Central memory CD4-positive, alpha-beta T cell (primary cell): ENCODE results near the gene SRPK2.
"Not testable (repeated sequence)": the region's sequence is repeated elsewhere in the genome, so short reads cannot be mapped to it uniquely, and the experiment has no call there.

Experiments
- DNase-seq: peaks from one replicate; pipeline ENCODE4 v3.0.0; 2022

Gene SRPK2

DNA sequence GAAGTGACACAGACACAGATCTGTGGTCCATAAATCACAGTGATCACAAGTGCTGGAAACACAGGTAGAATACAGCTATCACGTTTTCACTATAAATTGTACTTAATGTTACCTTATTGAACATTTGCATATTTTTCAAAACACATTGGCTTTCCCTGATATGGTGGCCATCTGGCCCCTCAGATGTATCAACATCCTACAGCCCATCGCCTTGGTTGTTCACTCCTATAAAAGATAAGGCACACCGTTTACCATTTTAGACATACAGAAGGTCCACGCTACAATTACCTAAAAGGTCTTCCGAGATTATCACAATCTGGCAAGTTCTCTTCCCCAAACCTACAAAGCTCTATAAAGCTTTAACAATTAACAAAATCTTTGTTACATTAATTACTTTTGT lies 91.4 kb downstream of the SRPK2 start:
- DNase-seq = no peak

DNA sequence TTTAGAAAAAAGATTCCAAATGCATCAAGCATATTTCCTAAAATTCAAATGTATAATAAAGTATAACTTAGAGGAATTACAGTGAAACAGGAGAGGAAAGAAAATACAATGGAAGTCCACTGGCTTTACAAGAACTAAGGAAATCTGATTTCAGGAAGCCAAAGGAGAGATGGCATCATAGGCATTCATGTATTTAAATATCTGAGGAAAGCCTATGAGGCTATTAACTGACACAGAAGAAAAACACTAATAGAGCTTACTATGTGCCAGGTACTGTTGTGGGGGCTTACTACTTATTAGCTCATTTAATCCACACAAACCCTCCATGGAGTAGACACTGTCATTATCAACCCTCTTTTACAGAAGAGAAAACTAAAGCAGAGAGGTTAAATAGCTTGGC lies 92.2 kb downstream of the SRPK2 start:
- no peak for DNase-seq

DNA sequence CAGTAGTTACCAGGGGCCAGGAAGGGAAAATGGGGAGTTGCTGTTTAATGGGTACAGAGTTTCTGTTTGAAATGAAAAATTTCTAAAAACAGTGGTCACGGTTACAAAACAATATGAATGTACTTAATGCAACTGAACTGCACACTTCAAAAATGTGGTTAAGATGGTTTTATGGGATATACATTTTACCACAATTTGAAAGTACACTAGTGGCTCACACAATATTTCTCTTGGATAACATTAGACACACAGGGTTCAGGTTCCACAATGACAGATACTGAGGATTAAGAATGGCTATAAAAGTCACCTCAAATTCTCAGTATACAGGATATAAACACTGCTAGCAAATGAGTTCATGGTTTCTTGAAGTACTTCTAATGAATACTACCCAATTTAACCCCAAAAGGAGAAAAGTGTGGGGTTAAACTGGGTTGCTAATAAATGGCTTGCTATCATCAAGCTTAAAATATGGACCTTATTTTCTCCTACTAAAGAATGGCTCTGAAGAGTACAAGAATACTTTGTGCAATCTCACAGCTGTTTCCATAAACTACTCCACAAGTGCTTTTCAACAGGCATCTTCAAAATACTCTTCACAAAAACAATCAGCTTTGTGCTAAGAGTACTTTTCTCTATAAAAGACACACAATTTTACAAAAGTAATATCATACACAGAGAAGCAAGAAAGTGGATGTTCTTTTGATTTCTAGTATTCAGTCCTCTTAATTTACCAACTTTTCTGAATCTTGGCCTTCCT lies 92.9 kb downstream of the SRPK2 start:
- no peak for DNase-seq

DNA sequence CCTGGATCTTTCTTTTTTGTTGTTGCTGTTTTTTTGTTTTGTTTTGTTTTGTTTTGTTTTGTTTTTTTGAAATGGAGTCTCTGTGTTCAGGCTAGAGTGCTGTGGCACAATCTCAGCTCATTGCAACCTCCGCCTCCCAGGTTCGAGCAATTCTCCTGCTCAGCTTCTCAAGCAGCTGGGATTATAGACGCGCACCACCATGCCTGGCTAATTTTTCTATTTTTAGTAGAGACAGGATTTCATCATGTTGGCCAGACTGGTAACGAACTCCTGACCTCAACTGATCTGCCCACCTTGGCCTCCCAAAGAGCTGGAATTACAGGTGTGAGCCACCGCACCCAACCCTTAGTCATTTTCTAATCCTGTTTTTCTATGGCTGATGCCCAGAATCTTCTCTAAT lies 94.2 kb downstream of the SRPK2 start:
- not testable (repeated sequence) for DNase-seq

DNA sequence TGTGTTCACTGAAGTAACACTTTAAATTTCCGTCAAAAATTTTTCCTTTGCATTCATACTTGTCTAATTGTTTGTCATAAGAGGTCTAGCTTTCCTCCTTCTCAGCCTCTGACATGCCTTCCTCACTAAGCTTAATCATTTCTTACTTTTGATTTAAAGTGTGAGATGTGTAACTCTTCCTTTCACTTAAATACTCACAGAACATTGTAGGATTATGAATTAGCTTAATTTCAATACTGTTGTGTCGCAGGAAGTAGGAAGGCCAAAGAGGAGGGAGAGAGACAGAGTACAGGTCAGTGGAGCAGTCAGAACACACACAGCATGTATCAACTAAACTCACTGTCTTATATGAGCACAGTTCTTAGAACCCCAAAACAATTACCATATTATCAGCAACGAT lies 99.0 kb downstream of the SRPK2 start:
- no peak for DNase-seq

DNA sequence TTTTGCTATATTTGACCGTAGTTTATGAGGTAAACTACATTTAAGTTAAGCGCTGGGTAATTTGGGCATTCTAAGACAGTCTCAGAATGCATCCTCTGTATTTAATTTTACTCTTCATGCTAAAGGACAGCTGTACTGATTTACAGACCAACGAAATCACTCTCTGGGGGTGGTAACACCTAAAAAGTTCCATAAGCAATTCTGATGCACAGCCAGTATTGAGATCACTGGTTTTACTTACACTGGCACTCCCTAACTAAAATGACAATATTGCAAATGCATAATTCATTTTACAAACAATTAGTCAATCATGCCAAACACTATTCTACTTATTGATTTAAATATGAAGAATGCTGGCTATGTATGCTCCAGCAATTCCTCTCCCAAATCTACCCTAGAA lies 102.3 kb downstream of the SRPK2 start:
- no peak for DNase-seq

DNA sequence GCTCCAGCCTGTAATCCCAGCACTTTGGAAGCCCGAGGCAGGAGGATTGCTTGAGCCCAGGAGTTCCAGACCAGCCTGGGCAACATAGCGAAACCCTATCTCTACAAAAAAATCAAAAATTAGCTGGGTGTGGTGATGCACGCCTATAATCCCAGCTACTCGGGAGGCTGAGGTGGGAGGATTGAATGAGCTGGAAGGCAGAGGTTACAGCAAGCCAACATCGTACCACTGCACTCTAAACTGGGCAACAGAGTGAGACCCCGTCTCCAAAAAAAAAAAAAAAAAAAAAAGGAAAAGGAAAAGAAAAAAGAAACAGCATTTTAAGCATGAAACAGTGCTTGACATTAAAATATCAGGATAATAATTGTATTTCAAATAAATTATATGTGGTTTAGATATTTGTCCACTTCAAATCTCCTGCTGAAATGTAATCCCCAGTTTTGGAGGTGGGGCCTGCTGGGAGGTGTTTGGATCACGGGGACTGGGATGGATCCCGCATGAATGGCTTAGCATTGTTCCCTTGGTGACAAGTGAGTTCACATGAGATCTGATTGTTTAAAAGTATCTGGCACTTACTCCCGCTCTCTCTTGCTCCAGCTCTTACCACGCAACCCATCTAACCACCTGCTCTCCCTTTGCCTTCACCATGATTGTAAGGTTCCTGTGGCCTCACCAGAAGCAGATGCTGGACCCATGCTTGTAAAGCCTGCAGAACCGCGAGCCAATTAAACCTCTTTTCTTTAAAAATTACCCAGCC lies 103.4 kb downstream of the SRPK2 start:
- no peak for DNase-seq

DNA sequence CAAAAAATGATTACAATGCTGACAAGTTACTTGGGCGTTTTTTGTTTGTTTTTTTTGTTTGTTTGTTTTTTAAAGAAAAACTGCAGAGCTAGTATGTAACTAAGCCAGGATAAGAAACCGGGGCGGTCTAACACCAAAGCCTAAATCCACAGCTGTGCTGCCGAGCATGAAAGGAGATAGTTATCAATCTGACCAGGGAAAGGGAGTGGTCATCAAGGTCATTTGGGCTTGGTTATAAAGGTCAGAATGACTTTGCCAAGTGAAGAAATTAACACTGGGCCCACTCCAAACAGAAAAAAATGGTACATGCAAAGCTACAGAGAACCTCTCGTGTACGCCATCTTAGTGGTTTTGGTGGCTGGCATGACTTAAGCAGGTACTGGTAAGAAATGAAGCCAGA lies 104.7 kb downstream of the SRPK2 start:
- no peak for DNase-seq

DNA sequence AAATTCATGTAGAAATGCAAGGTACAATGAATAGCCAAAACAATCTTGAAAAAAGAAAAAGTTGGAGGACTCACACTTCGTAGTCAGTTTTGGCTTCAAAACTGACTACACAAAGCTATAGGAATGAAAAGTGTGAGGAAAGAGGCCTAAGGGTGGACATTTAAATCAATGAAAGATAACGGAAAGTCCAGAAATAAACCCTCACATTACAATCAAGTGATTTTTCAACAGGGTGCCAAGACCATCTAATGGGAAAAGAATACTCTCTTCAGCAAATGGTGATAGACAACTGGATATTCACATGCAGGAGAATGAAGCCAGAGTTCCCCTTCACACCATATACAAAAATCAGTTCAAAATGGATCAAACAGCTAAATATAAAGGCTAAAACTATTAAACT lies 106.8 kb downstream of the SRPK2 start:
- DNase-seq = no peak

DNA sequence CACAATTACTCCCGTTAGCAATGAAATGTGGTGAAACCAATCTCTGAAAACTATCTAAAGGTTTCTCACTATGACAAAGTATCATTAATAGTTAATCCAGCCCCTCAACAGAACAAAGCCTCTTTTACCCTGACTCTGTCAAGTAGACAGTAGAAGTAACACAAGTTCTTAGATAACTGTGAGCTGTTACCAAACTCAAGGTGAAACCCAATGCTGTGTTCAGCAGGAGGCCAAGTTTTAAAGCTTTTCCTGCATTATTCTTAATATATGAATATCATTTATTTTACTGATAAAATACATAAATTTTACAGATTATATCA lies 109.1 kb downstream of the SRPK2 start:
- no peak for DNase-seq

DNA sequence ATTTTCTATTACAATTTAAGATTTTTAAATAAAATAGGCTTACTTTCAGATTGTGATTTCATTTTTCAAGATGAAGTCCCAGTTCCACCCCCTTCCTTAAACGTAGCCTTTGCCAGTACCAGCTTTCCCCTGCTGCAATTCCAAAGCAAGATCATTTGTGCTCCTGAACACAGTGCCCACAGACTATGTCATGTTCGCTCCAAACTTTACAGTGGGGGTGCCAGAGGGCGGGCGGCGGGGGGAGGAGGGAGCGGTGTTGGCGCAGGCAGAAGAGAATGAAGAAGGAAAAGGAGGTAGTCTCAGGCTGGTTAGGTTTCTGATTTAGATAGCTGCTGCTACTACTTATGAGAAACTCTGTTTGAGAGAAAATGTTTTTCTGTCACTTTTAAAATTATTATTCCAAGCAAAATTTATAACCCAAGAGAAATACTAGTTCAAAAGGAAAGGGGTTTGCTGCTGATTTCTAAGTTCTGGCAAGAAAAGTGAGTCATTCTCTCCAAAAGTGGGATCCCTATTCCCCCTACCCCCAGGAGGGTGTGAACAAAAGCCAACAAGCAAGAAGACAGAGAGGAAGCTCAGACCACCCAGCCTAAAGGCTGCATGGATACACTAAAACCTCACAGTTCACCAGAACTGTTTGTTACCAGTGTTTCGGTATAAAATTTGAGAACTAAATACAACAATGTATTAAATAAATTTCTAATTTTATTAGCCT lies 109.6 kb downstream of the SRPK2 start:
- DNase-seq = no peak

DNA sequence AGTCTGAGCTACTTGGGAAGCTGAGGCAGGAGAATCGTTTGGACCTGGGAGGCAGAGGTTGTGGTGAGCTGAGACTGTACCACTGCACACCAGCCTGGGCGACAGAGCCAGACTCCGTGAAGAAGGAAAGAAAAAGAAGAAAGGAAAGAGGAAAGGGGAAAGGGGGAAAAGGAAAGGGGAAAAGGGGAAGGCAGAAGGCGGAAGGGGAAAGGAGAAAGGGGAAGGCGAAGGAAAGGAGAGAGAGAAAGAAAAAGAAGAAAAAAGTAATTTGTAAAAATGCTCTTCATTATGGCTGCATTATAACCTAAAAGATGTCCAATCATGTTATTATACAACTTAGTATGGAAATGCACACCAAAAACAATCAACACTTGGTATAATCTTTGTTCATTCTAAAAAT lies 110.2 kb downstream of the SRPK2 start:
- no peak for DNase-seq

DNA sequence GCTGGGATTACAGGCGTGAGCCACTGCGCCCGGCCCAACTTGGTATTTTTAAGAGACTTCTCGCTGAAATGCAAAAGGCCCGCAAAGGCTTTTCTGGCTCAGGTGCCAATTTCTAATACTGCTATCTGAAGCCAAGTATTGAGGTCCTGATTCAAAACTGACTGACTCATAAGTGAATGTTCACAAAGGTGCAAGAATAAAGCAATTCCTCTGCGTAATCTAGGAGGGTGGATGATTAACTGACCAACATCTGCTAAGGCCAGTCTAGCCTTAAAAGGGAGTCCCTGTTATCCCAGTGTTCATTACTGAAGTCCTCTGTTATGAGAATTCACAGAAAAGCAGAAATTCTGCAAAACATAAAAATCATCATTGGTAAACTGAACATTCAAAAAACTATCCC lies 111.4 kb downstream of the SRPK2 start:
- DNase-seq = no peak

DNA sequence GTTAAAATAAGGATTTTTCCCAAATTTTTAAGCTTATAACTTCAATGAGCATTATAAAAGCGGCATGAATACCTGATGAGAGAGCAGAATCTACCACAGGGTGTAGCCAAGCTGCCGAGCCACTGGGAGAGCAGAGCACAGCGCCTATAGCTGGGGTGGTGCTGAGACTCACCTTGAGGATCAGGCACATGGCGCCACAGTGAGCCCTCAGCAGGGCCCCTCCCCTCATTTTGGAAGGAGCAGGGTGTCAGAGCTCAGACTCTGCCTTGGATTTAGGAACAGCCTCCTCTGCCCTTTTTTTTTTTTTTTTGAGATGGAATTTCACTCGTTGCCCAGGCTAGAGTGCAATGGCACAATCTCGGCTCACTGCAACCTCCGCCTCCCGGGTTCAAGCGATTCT lies 118.6 kb downstream of the SRPK2 start:
- DNase-seq = no peak

DNA sequence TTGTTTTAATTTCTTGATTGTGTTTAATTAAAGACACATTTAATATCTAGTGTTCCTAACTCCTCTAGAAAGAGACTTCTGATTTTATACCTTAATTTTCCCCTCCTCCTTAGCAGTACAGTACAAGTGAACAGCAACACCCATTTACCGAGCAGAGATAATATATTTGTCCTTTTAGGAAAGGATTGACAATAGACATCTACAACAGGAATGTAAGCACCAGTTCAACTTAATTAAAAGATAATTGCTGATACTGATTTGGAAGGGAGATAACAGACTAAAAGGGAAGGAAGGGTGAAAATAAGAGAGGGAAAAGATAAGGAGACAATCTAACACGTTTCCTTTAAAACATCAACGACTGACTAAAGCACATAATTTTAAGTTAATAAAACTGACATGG lies 119.3 kb downstream of the SRPK2 start:
- DNase-seq = peak; percentile 3

DNA sequence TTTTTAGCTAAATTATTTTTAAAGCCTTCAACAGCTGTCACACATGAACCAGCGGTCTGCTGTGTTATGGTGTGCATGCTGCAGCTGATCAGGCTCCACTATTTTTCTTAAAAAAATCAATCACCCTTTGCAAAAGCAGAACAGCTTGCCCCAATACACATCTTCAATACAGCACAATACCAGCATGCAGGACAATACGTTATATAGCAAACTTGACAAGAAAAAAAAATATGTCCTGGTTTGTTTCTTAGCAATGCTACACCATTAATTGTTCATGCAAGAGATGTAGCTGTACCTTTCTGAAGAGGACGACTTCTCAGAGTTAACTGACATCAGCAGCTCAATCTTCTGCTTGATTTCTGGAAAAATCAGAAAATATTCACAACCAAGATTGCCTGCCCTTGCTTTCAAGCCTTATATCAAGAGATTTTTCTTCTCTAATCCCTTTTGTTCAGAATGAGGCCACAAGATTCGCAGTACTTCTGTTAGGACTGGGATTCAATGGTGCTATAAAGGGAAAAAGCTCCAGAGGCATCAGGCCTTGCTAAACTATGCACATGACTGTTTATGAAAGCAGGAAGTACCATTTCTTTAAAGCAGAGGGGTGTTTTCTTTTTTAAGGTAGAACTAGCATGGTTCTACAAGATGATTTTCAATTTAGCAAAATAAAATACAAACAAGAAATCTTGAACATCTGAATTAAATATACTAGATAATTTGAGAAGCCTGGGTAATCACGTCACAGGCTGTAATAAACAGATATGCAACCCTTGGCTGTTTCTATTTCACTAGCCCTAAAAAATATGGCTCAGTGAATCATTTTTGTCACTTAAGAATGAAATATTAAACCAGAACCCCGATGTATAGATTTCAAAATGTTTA lies 120.0 kb downstream of the SRPK2 start:
- DNase-seq = peak; percentile 35

DNA sequence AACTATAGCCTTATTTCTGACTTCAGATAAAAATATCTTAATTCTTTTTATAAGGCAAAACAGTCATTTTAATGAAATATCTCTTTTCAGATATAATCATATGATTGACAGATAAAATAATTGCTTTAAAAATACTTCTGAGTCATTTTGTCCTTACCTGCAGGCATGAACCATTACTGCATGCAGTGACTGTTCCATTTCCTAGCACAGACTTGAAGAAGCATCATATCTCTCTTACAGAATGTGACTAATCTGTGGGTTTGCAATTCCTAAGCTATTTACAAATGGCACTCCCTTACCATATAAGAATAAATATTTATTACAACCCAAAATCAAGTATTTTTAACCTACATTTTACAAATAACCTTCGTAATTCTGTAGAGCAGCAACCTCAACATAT lies 120.7 kb downstream of the SRPK2 start:
- DNase-seq = no peak

DNA sequence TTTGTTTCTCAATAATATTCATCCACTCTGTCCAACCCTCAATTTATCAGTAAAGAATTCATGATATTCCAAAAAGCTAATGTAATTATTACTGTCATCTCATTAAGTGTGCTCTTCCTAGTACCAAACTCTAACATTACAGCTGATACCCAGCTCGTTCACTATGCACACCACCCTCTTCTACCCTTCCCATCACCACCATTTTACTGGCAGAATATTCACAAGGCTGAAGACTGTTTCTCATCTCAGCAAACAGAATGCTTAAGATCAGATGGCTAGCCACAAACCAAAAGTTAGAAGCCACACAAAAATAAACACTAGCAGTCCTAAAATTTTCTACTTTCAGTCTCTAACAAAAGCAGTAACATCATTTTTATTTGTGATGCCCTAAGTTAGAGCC lies 121.5 kb downstream of the SRPK2 start:
- no peak for DNase-seq

DNA sequence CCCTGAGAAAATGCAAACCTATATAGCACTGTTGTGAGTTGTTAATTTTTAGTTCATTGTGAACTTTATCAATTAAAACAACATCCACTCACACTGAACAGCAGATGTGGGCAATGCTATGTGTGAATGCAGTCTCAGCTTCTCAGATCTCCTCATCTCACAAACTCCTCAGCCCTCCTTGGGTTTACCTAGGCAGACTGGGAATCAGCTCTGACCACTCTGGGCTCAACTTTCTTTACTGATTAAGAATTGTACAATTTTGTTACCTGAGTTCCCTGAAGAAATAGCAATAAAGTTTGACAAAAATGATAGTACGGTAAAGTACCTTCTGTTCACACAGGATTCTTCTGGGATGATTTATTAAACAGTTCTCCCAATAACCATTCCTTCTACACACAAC lies 124.0 kb downstream of the SRPK2 start:
- no peak for DNase-seq

DNA sequence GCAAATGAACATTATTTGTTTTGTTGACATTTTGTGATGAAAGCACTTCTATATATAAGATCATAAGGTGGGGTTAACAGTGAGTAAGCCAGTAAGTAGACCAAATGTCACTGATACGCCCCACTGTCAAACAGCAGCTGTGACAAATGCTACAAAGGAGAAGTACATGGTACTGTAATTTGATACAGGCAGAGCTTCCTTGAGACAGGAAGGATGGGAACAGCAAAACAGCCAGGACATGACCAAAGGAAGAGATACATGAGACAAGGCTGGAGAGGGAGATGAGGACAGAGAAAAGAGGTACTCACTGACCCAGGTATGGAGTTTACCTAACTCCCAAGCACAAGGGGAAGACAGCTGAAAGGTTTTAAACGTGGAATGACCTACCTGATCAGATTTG lies 127.0 kb downstream of the SRPK2 start:
- DNase-seq = no peak

DNA sequence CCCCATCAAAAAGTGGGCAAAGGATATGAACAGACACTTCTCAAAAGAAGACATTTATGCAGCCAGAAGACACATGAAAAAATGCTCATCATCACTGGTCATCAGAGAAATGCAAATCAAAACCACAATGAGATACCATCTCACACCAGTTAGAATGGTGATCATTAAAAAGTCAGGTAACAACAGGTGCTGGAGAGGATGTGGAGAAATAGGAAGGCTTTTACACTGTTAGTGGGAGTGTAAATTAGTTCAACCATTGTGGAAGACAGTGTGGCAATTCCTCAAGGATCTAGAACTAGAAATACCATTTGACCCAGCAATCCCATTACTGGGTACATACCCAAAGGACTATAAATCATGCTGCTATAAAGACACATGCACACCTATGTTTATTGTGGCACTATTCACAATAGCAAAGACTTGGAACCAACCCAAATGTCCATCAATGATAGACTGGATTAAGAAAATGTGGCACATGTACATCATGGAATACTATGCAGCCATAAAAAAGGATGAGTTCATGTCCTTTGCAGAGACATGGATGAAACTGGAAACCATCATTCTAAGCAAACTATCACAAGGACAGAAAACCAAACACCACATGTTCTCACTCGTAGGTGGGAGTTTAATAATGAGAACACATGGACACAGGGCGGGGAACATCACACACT lies 128.4 kb downstream of the SRPK2 start:
- DNase-seq = not testable (repeated sequence)

DNA sequence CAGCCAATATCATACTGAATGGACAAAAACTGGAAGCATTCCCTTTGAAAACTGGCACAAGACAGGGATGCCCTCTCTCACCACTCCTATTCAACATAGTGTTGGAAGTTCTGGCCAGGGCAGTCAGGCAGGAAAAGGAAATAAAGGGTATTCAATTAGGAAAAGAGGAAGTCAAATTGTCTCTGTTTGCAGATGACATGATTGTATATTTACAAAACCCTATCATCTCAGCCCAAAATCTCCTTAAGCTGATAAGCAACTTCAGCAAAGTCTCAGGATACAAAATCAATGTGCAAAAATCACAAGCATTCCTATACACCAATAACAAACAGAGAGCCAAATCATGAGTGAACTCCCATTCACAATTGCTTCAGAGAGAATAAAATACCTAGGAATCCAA lies 129.8 kb downstream of the SRPK2 start:
- not testable (repeated sequence) for DNase-seq

DNA sequence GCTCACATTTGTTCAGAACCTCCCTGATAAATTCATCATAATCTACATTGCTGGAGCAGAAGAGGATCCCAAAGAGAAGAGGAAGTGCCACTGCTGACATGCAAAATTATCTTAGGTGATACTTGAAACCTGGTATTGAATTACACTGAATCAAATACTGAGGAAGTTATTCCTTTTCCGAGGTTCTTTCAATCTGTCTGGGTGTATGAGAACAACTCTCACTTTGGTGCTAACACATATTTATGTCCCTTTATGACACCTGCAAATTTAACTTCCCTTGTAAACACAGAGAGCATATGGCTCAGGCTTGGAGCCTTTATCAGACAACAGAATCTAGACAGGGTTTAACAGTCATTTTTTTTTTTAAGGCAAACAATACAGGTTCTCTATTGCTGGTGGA lies 131.4 kb downstream of the SRPK2 start:
- DNase-seq = no peak
